Measurements from ENCODE around the gene IL17REL. TPM values are rescaled to one million over a fixed set of nuclear protein-coding genes. Genes with fewer than 3 reads are reported as not detected.
"Not testable (repeated sequence)": the region's sequence is repeated elsewhere in the genome, so short reads cannot be mapped to it uniquely, and the experiment has no call there.

IL17REL gene
- total RNA-seq, 1 experiment from 2014 or later: not detected

GRCh38 chr22:49989826-49990225 is 22.7 kb downstream of the IL17REL start:
- not testable (repeated sequence) for DNase-seq (ENCODE audit: low spot score)

GRCh38 chr22:49986325-49986724 is 26.2 kb downstream of the IL17REL start:
- no peak for DNase-seq (ENCODE audit: low spot score)

- no peak for DNase-seq (ENCODE audit: low spot score)
Measured at GRCh38 chr22:49983148-49984042, 29.2 kb downstream of the IL17REL start.

DNA sequence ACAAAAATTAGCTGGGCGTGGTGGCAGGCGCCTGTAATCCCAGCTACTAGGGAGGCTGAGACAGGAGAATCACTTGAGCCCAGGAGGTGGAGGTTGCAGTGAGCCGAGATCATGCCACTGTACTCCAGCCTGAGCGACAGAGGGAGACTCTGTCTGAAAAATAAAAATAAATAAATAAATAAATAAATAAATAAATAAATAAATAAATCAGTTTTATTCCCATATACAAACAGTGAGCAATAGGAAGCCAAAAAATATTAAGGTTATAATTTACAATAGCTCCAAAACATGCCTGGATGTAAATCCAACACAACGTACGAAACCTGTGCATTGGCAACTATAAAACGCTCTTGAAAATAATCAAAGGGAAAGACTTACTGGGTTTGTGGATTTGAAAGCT is 30.8 kb downstream of the IL17REL start:
- DNase-seq (ENCODE audit: low spot score): not testable (repeated sequence)

DNA sequence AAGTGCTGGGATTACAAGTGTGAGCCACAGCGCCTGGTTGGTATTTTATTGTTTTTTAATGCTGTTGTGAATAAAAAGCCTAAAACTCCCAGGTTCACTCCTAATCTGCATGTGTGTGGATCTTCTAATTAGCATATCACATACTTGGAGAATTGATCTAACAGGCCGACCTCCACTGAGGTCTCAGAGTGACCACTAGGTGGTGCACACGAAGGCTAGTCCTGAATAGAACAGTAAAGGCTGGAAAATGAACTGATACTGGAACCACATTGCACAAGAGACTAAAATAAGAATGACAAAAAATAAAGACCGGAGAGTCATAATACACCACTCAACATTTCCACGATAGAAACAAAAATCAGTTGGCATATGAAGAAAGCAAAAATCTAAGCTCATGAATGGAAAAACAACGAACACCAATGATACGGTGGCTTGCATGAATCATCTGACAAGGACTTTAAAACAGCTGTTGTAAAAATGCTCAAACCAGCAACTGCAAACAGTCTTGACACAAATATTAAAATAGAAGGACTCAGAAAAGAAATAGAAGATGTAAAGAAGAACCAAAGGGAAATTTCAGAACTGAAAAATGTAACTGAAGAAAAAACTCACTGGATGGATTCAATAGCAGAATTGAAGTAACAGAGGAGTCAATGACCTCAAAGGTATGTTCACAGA is 32.8 kb downstream of the IL17REL start:
- no peak for DNase-seq (ENCODE audit: low spot score)

DNA sequence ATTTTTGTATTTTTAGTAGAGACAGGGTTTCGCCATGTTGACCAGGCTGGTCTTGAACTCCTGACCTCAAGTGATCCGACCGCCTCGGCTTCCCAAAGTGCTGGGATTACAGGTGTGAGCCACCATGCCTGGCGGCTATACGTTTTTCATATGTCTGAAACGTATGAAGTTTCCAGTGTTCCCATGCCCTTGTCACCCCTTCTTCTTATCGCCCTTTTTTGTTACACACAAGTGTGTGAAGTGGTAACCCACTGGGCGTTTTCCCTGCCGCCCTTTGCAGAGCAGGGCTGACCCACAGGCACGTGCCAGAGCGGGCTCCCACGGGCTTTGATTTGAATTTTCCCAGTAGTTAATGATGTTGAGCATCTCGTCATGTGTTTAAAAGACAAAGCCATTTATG is 35.0 kb downstream of the IL17REL start:
- no peak for DNase-seq (ENCODE audit: low spot score)

DNA sequence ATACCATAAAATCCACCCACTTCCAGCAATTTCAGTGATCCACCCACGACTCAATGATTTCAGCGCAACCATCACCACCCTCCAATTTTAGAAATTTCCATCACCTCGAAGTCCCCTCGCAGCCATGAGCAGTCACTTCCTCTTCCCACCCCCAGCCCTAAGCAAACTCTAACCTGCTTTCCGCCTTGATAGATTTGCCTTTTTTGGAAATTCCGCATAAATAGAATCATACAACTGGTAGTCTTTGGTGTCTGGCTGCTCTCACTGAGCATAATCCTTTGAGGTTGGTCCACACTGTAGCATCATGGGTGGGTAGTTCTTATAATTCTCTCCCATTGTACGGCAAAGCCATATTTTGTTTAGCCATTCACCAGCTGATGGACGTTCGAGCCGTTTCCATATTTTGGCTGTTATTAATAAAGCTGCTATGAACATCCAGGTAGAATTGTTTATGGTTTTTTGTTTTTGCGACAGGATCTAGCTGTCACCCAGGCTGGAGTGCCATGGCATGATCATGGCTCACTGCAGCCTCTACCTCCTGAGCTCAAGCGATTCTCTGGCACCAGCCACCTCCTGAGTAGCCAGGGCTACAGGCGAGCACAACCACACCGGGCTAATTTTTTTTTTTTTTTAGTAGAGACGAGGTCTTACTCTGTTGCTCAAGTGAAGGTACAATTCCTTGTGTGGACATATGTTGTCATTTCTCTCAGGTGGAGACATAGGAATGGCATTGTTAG is 36.0 kb downstream of the IL17REL start:
- no peak for DNase-seq (ENCODE audit: low spot score)

DNA sequence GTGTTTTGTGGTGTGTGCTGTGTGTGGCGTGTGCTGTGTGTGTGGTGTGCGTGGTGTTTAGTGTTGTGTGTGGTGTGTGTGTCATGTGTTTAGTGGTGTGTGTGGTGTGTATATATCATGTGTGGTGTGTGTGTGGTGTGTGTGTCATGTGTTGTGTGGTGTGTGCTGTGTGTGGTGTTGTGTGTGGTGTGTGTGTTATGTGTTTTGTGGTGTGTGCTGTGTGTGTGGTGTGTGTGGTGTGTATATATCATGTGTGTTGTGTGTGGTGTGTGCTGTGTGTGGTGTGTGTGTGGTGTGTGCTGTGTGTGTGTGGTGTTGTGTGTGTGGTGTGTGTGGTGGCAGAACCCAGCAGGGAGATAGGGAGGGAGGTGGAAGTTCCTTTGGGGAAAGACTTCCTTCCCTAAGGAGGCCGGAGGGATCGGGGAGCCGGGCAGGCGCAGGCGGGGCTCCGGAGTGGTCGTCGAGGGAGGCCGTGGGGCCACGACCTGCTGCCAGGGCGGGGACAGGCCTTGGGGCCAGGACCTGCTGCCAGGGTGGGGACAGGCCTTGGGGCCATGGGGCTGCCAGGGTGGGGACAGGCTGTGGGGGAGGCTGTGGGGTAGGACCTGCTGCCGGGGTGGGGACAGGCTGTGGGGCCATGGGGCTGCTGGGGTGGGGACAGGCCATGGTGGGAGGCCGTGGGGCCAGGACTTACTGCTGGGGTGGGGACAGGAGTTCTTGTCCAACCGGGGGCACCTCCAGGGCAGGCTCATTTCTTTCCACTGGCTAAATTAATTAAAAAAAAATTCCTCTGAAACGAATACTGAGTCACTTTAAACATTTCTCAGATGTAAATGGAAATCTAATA is 36.8 kb downstream of the IL17REL start:
- no peak for DNase-seq (ENCODE audit: low spot score)

GRCh38 chr22:49973018-49973961 is 39.3 kb downstream of the IL17REL start:
- no peak for DNase-seq (ENCODE audit: low spot score)

- no peak for DNase-seq (ENCODE audit: low spot score)
Measured at GRCh38 chr22:49972163-49973017, 40.2 kb downstream of the IL17REL start.

DNA sequence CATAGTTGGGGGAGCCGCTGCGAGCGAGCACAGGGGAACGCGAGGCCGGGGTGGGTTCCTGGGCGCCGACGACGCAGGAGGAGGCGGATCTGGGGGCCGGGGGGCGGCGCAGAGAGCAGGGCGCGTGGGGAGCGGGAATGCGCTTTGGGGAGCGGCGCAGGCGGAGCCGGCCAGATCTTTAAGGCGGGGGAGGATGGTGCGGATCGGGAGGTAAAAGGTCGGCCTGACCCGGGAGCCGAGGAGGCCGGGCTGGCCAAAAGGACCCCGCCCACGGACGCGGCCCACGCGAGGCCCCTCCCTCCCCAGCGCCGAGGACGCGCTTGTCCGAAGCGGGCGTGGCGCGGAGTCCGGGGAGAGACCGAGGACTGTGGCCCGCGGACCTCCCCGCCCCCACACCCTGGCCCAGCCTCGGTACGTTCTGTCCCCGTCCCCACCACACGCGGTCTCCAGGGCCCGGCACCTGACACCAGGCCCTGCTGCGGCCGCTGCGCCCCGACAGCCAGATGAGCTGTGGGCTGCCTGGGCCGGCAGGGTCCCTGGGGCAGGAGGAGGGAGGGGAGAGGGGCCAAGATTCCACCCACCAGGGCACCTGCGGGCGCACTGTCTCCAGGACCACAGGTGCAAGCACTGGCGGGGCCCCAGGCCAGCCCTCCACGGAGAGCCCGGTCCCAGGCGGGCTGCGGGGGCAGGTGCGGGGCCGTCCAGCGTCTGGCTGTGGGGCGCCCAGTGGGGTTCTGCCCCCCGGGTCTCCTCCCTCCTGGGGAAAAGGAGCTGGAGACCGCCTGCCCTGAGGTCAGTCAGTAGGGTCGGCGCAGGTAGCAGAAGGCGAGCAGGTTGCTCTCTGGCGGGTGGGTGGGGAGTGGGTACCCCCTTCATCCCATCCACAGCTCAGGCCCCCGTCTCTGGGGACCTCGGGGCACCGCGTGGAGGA is 41.1 kb downstream of the IL17REL start:
- DNase-seq (ENCODE audit: low spot score): peak; percentile 55

DNA sequence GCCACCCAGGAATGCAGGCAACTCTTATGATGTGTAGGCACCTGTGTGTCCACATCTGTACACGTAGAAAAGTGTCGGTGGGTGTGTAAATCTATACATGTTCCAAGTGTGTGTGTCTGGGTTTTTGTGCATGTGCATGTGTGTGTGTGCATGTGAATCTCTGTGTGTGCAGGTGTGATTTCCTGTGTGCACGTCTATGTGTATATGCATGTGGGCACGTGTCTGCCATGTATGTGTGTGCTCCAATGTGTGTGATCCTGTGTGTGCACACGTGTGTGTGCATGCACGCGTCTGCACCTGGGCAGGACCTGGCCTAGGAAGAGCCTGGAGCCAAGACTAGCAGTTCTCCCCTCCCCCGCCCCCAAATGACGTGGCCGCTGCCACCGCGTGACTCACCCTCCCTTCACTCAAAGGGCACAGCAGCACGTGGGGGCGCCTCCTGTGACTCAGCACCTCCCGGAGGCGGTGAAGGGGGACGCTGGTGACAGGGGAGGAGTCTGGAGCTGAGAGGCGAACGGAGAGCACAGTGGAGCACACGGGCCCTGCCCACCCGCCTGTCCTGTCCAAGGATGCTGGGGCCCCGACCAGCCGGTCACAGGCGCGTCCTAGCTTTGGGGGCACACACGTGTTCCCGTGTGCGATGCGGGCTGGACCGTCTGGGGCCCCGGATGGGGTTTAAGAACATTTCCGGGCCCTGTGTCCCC is 41.9 kb downstream of the IL17REL start:
- DNase-seq (ENCODE audit: low spot score): peak; percentile 94

GRCh38 chr22:49969751-49970527 is 42.6 kb downstream of the IL17REL start:
- no peak for DNase-seq (ENCODE audit: low spot score)

DNA sequence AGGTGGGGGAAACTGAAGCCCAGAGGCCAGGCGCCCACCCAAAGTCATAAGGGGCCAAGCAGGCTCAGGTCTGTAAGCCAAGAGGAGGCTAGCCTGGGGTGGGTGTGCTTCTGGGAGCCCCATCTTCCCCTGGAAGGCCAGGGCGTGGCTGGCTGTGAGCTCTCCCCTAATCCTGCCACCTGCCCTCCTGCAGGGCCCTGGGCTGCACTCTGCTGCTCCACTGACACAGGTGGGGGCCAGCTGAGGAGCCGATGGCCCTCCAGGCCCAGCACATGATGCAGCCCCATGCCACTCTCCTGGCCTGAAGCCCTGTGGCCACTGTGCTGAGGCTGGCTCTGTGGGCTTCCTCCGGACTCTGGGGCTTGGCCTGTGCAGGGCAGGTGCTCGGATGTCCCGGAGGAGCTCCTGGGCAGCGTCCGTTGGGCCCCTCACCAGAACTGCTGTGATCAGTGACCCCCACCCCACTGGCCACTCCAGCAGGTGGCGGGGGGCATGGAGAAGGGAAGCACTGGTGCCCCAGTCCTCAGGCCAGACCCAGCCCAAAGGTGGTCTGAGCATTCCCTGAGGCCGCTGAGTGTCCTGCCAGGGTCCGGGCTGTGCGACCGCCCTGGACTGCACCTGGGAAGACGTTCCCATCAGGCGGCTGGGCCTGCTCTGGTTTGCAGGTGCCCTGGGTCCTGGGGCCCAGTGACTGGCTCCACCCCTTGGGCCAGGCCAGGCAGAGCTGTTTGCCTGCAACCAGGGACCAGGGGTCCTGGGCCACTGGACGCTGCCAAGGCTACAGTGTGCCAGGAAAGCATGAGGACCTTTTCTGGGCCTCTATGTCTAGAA is 43.5 kb downstream of the IL17REL start:
- no peak for DNase-seq (ENCODE audit: low spot score)

GRCh38 chr22:49968313-49968830 is 44.2 kb downstream of the IL17REL start:
- no peak for DNase-seq (ENCODE audit: low spot score)

All from A172 (cell line).